H1 (cell line): ENCODE data around the gene HACD1. TPM values are rescaled to one million over a fixed set of nuclear protein-coding genes. Genes with fewer than 3 reads are reported as not detected.

Experiments
- CTCF ChIA-PET: fragments of 300-600 bp; sonication (Branson Sonifier 250); formaldehyde crosslinking; loops from one replicate; lab custom pipeline; 2021; ENCODE audit not compliant: partially characterized antibody; lab: Charles Lee
- POLR2A ChIA-PET: fragments of 300-600 bp; sonication (Branson Sonifier 250); formaldehyde crosslinking; loops from one replicate; lab custom pipeline; 2021; ENCODE audit warnings: inconsistent platforms; ENCODE audit not compliant: partially characterized antibody; lab: Charles Lee
- DNase-seq, 2 experiments: peaks; one replicate each; pipeline versions ENCODE4 v3.0.0 to v3.0.0-alpha.2; 2010 to 2022; ENCODE audit warnings: low spot score in 2 of 2, low read depth in 1 of 2, mixed read lengths in 1 of 2
- FAIRE-seq: peaks from 2 replicates; lab custom pipeline; 2011; peaks lifted over from hg19 to GRCh38; lab: Jason Lieb, UNC
- H2AFZ ChIP-seq: 2 replicates; pipeline ENCODE4 v1.8.1; 2012; ENCODE audit warnings: low read length, inconsistent platforms
- H2AK5ac ChIP-seq: 2 replicates; pipeline ENCODE4 v1.6.1; 2013; ENCODE audit warnings: low read depth, low read length
- H2BK120ac ChIP-seq: replicated peaks from 2 replicates; pipeline ENCODE3; 2013; ENCODE audit warnings: low read depth, low read length, inconsistent platforms
- H2BK12ac ChIP-seq: 2 replicates; pipeline ENCODE4 v1.6.1; 2013; ENCODE audit warnings: low read depth, low read length
- H2BK15ac ChIP-seq: 2 replicates; pipeline ENCODE4 v1.6.1; 2013; ENCODE audit warnings: low read length
- H2BK20ac ChIP-seq: 2 replicates; pipeline ENCODE4 v1.6.1; 2013; ENCODE audit warnings: low read length
- H2BK5ac ChIP-seq: 2 replicates; pipeline ENCODE4 v1.6.1; 2013; ENCODE audit warnings: low read depth, low read length
- H3K14ac ChIP-seq: 2 replicates; pipeline ENCODE4 v1.6.1; 2013; ENCODE audit warnings: inconsistent platforms; ENCODE audit not compliant: insufficient read length
- H3K18ac ChIP-seq: 2 replicates; pipeline ENCODE4 v1.6.1; 2013; ENCODE audit warnings: low read length; ENCODE audit errors: extremely low read depth
- H3K23ac ChIP-seq: 2 replicates; pipeline ENCODE4 v1.6.1; 2013; ENCODE audit warnings: inconsistent platforms; ENCODE audit not compliant: insufficient read length
- H3K23me2 ChIP-seq: 2 replicates; pipeline ENCODE4 v1.6.1; 2013; ENCODE audit warnings: low read depth, low read length
- H3K27ac ChIP-seq: 2 replicates; pipeline ENCODE4 v1.6.1; 2011; ENCODE audit warnings: low read depth, low read length, inconsistent platforms
- H3K27me3 ChIP-seq, 4 experiments: replicated peaks in 1 of 4; 1 replicate in 1 of 4; 2 replicates in 3 of 4; pipeline versions ENCODE4 v1.6.1 to v1.8.1; 2011 to 2013; ENCODE audit warnings: low read length in 3 of 4, mild to moderate bottlenecking in 3 of 4, inconsistent platforms in 2 of 4, mixed read lengths in 2 of 4, moderate library complexity in 1 of 4; ENCODE audit not compliant: control insufficient read depth in 3 of 4, insufficient read depth in 3 of 4; ENCODE audit errors: extremely low read depth in 1 of 4
- H3K36me3 ChIP-seq, 4 experiments: 2 replicates each; pipeline versions ENCODE4 v1.6.1 to v1.8.1; 2011 to 2013; ENCODE audit warnings: mild to moderate bottlenecking in 4 of 4, low read length in 3 of 4, moderate library complexity in 2 of 4, control low read depth in 1 of 4, inconsistent platforms in 1 of 4; ENCODE audit not compliant: insufficient read depth in 4 of 4, control insufficient read depth in 2 of 4
- H3K4ac ChIP-seq: replicated peaks from 2 replicates; pipeline ENCODE3; 2013; ENCODE audit warnings: low read length, low read depth, mixed read lengths, inconsistent platforms; ENCODE audit not compliant: insufficient read length
- H3K4me1 ChIP-seq, 4 experiments: replicated peaks in 1 of 4; 1 replicate in 1 of 4; 2 replicates in 3 of 4; pipeline versions ENCODE4 v1.6.1 to v1.8.1; 2011 to 2013; ENCODE audit warnings: low read length in 3 of 4, inconsistent platforms in 2 of 4, mixed read lengths in 1 of 4; ENCODE audit not compliant: insufficient read depth in 4 of 4, control insufficient read depth in 3 of 4
- H3K4me2 ChIP-seq, 2 experiments: 2 replicates each; pipeline versions ENCODE4 v1.6.1 to v1.8.1; 2011 to 2013; ENCODE audit warnings: low read depth in 2 of 2, low read length in 2 of 2, control low read depth in 1 of 2, inconsistent platforms in 1 of 2, mild to moderate bottlenecking in 1 of 2; ENCODE audit not compliant: insufficient read depth in 1 of 2
- H3K4me3 ChIP-seq, 4 experiments: fragments of 200-600, 300-600 bp in 1 of 4; sonication (generic), shearing (Covaris generic), sonication (Bioruptor Twin) in 1 of 4; 2 replicates each; pipeline versions ENCODE4 v1.5.1 to v1.8.1; 2011 to 2016; ENCODE audit warnings: low read length in 4 of 4, low read depth in 3 of 4, control low read depth in 2 of 4, inconsistent platforms in 2 of 4, mild to moderate bottlenecking in 2 of 4, mixed read lengths in 1 of 4, moderate library complexity in 1 of 4; ENCODE audit not compliant: insufficient read depth in 2 of 4; ENCODE audit errors: extremely low read depth in 1 of 4
- H3K56ac ChIP-seq: replicated peaks from 2 replicates; pipeline ENCODE3; 2013; ENCODE audit warnings: low read depth, mild to moderate bottlenecking, mixed read lengths, low read length, inconsistent platforms; ENCODE audit not compliant: insufficient read length
- H3K79me1 ChIP-seq: 2 replicates; pipeline ENCODE4 v1.6.1; 2013; ENCODE audit warnings: low read depth, low read length, control low read depth
- H3K79me2 ChIP-seq, 2 experiments: 2 replicates each; pipeline versions ENCODE4 v1.6.1 to v1.8.1; 2012 to 2013; ENCODE audit warnings: low read length in 2 of 2, mild to moderate bottlenecking in 2 of 2, inconsistent platforms in 1 of 2; ENCODE audit not compliant: insufficient read depth in 2 of 2, control insufficient read depth in 1 of 2
- H3K9ac ChIP-seq, 4 experiments: replicated peaks in 1 of 4; 1 replicate in 1 of 4; 2 replicates in 3 of 4; pipeline versions ENCODE4 v1.6.1 to v1.8.1; 2011 to 2013; ENCODE audit warnings: low read depth in 3 of 4, low read length in 3 of 4, control low read depth in 2 of 4, mild to moderate bottlenecking in 2 of 4, moderate library complexity in 2 of 4, inconsistent platforms in 1 of 4; ENCODE audit errors: extremely low read depth in 1 of 4
- H3K9me3 ChIP-seq, 2 experiments: 2 replicates each; pipeline versions ENCODE4 v1.6.1 to v1.8.1; 2012 to 2013; ENCODE audit warnings: mild to moderate bottlenecking in 2 of 2, moderate library complexity in 2 of 2, control low read depth in 1 of 2, inconsistent platforms in 1 of 2, low read depth in 1 of 2, low read length in 1 of 2, mixed read lengths in 1 of 2; ENCODE audit not compliant: insufficient read depth in 2 of 2
- H4K20me1 ChIP-seq, 2 experiments: replicated peaks in 1 of 2; 2 replicates each; pipeline versions ENCODE3 to v1.8.1; 2011 to 2013; ENCODE audit warnings: inconsistent platforms in 2 of 2, low read length in 2 of 2, mild to moderate bottlenecking in 1 of 2; ENCODE audit not compliant: insufficient read depth in 2 of 2, control insufficient read depth in 1 of 2
- H4K5ac ChIP-seq: 2 replicates; pipeline ENCODE4 v1.6.1; 2013; ENCODE audit warnings: low read length, low read depth, mixed read lengths, inconsistent platforms; ENCODE audit not compliant: insufficient read length
- H4K8ac ChIP-seq: 2 replicates; pipeline ENCODE4 v1.8.0; 2013; ENCODE audit warnings: mild to moderate bottlenecking, moderate library complexity, low read length, inconsistent platforms; ENCODE audit not compliant: insufficient read depth; ENCODE audit errors: extremely low read depth
- H4K91ac ChIP-seq: replicated peaks from 2 replicates; pipeline ENCODE3; 2013; ENCODE audit warnings: low read length, mixed read lengths, inconsistent platforms; ENCODE audit not compliant: insufficient read length
- FOSL1 ChIP-seq: IDR thresholded peaks from 2 replicates; pipeline ENCODE4 v1.6.1; 2011; ENCODE audit warnings: mild to moderate bottlenecking, low read depth, low read length, moderate library complexity; ENCODE audit not compliant: insufficient read depth
- NANOG ChIP-seq: IDR thresholded peaks from 2 replicates; pipeline ENCODE4 v1.6.1; 2011; ENCODE audit warnings: low read length, low read depth, mild to moderate bottlenecking, inconsistent platforms; ENCODE audit not compliant: insufficient read depth, poor library complexity, severe bottlenecking
- WGBS, 2 experiments: shearing (Covaris generic) in 1 of 2; methylation state at CpG; one replicate each; pipeline versions ENCODE4 v1.1.6 to v1.1.7; 2013 to 2015; ENCODE audit warnings: low lambda C conversion rate in 2 of 2, mixed read lengths in 2 of 2, inconsistent platforms in 1 of 2, low coverage in 1 of 2, missing lambda C conversion rate in 1 of 2; ENCODE audit not compliant: insufficient replicate concordance in 2 of 2, insufficient coverage in 1 of 2, insufficient read length in 1 of 2; ENCODE audit errors: extremely low coverage in 1 of 2, missing lambda C conversion rate in 1 of 2; 5-methylcytosine and 5-hydroxymethylcytosine counted together
- polyA plus RNA-seq, 7 experiments: library from polyadenylated mRNA; depleted of rRNA in 3 of 7; stranded (reverse) in 5 of 7; unstranded in 2 of 7; fragments of >200 nt in 5 of 7; fragments of 200-250 nt in 2 of 7; gene quantifications; 1 replicate in 5 of 7; 2 replicates in 1 of 7; 4 replicates in 1 of 7; pipeline versions ENCODE4 v1.2.1 to v1.2.3, GENCODE V29; 2011 to 2013; ENCODE audit warnings: missing spikeins in 2 of 7, mixed read lengths in 2 of 7
- total RNA-seq: library from RNA; stranded (reverse); fragmentation: NEBNext Ultra II Directional; extraction: Animal tissue kit (Norgen Biotek cat#: 25700); gene quantifications from 2 replicates; pipeline ENCODE4 v1.2.1, GENCODE V29; 2021

The HACD1 gene
- total and polyA plus RNA-seq, 2 of the 8 experiments (the other 6 are each of a cell fraction or from before 2014, with no cell fraction given), result 18.7 to 30.8 TPM

DNA sequence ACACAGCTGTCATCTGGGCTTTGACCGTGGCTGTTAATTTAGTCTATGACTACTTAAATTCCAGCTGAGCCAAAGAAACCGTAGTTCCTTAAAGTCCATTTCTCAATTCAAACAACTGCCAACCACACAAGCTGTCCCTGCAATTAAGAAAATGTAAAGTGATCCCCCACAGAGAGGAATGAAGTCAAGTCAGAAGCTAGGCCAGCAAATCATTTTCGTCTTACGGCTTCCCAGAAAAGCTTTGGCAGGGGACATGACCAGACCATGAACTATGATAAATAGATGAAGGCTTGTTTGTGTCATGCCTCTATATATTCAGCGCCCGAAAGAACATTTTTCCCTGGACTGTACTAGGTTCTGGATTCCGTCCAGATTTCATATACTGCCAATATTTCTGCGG lies 54.6 kb downstream of the HACD1 start:
- Histone ChIP-seq H3K4me1 (peaks cover 0 to 6% (median 2%) of the 10 kb centered on the region in 4 experiments; a peak in 2 of 7 replicates), H3K36me3 (no peaks in the 10 kb centered on the region), H3K4me3 (no peak overlapping the region; a peak in 1 of 8 replicates), H3K79me2 (no peaks in the 10 kb centered on the region), H3K27ac (no peak overlapping the region), H3K79me1 (no peaks in the 10 kb centered on the region), H3K23ac (no peak overlapping the region), H3K27me3 (no peaks in the 10 kb centered on the region), H4K8ac (no peak overlapping the region), H2AK5ac (no peak overlapping the region), H3K9me3 (no peaks in the 10 kb centered on the region), H2AFZ (no peak overlapping the region), H4K20me1 (no peaks in the 10 kb centered on the region), H3K4ac (no peak overlapping the region), H2BK15ac (no peak overlapping the region), H4K91ac (no peak overlapping the region), H3K9ac (no peak overlapping the region), H2BK12ac (no peak overlapping the region), H3K14ac (no peak overlapping the region), H2BK120ac (no peak overlapping the region), H4K5ac (no peak overlapping the region), H3K18ac (no peak overlapping the region), H3K23me2 (no peaks in the 10 kb centered on the region; the same call in 1 of the 2 replicates), H3K56ac (no peak overlapping the region), H2BK5ac (no peak overlapping the region), H2BK20ac (no peak overlapping the region), H3K4me2 (peak overlapping the region in 1 of 2 experiments; percentile 26; a peak in 1 of 4 replicates)
- ChIA-PET POLR2A (interaction anchor here (1.6 kb wide), 1 partner anchor 8 kb away, joined by 5 read pairs; no protein-coding TSS in a partner anchor), CTCF (no interaction called here)
- 63% methylated on average over 8 of the region's 8 CpGs; no CpG with 5 or more reads in 1 of the 2 experiments for WGBS, 2 experiments
- DNase-seq, result no peak
- TF ChIP-seq NANOG (peak; percentile 14), FOSL1 (no peak)
- FAIRE-seq, result peak; percentile 36
